K562 (cell line): ENCODE data around the gene BMF. TPM values are rescaled to one million over a fixed set of nuclear protein-coding genes. Genes with fewer than 3 reads are reported as not detected.

Experiments used
- ADNP ChIP-seq: fragments of 200-800 bp; sonication (Bioruptor generic); IDR thresholded peaks from 2 replicates; pipeline ENCODE4 v1.6.1; 2016; ENCODE audit warnings: missing genetic modification characterization, missing compliant biosample characterization
- ARID2 ChIP-seq: fragments of 450-650 bp; IDR thresholded peaks from 2 replicates; pipeline ENCODE4 v1.6.1; 2017; ENCODE audit warnings: antibody characterized with exemption, mild to moderate bottlenecking
- E4F1 ChIP-seq: fragments of 250-450 bp; sonication (Bioruptor Pico); IDR thresholded peaks from 2 replicates; pipeline ENCODE4 v1.5.0; 2021; ENCODE audit warnings: mild to moderate bottlenecking, borderline replicate concordance
- FOXJ3 ChIP-seq: sonication (generic); formaldehyde crosslinking; IDR thresholded peaks from 2 replicates; pipeline ENCODE4 v1.4.0; 2020; ENCODE audit warnings: mild to moderate bottlenecking, missing genetic modification reagents
- KDM5B ChIP-seq: fragments of 200-600 bp; sonication (generic); IDR thresholded peaks from 2 replicates; pipeline ENCODE4 v1.6.1; 2012; ENCODE audit warnings: low read depth, mild to moderate bottlenecking, moderate library complexity, low read length, control low read depth, inconsistent platforms; ENCODE audit not compliant: insufficient replicate concordance
- KHSRP ChIP-seq: fragments of 450-650 bp; IDR thresholded peaks from 2 replicates; pipeline ENCODE4 v1.6.1; 2017
- MYNN ChIP-seq, 2 experiments: sonication (generic); formaldehyde crosslinking in 1 of 2; IDR thresholded peaks; 2 replicates each; pipeline versions ENCODE4 v1.5.0 to v1.6.1; 2016 to 2020; ENCODE audit warnings: antibody characterized with exemption in 1 of 2, missing genetic modification reagents in 1 of 2
- NFE2 ChIP-seq: IDR thresholded peaks from 2 replicates; pipeline ENCODE4 v1.6.1; 2014; ENCODE audit warnings: antibody characterized with exemption, low read depth
- NFYB ChIP-seq: IDR thresholded peaks from 2 replicates; pipeline ENCODE4 v1.6.1; 2011; ENCODE audit warnings: mild to moderate bottlenecking, moderate library complexity; ENCODE audit not compliant: insufficient read length; ENCODE audit errors: extremely low read depth
- PHF20 ChIP-seq: fragments of 450-650 bp; IDR thresholded peaks from 2 replicates; pipeline ENCODE4 v1.6.1; 2018; ENCODE audit not compliant: partially characterized antibody
- POLR2H ChIP-seq: IDR thresholded peaks from 2 replicates; pipeline ENCODE4 v1.6.1; 2016; ENCODE audit warnings: missing genetic modification characterization, low read depth, mild to moderate bottlenecking, control low read depth, missing compliant biosample characterization, moderate library complexity
- RBM34 ChIP-seq: fragments of 200-400 bp; formaldehyde crosslinking; IDR thresholded peaks from 2 replicates; pipeline ENCODE4 v1.6.1; 2018; ENCODE audit warnings: low read length, borderline replicate concordance; ENCODE audit not compliant: insufficient read depth
- SAP30 ChIP-seq: fragments of 200-600 bp; sonication (generic); IDR thresholded peaks from 2 replicates; pipeline ENCODE4 v1.6.1; 2012; ENCODE audit warnings: borderline replicate concordance, low read depth, mild to moderate bottlenecking, moderate library complexity, low read length, control low read depth, inconsistent platforms; ENCODE audit not compliant: insufficient read depth, poor library complexity, severe bottlenecking
- SMARCC2 ChIP-seq: fragments of 450-650 bp; IDR thresholded peaks from 2 replicates; pipeline ENCODE4 v1.6.1; 2017; ENCODE audit warnings: antibody characterized with exemption, moderate library complexity, mild to moderate bottlenecking, low read depth
- SRSF1 ChIP-seq: fragments of 200-400 bp; formaldehyde crosslinking; IDR thresholded peaks from 2 replicates; pipeline ENCODE4 v1.6.1; 2017; ENCODE audit warnings: mild to moderate bottlenecking, low read depth, low read length, moderate library complexity
- SRSF9 ChIP-seq: fragments of 200-400 bp; formaldehyde crosslinking; IDR thresholded peaks from 2 replicates; pipeline ENCODE4 v1.6.1; 2017; ENCODE audit warnings: low read depth, low read length, borderline replicate concordance
- TBP ChIP-seq: optimal IDR thresholded peaks from 2 replicates; pipeline ENCODE3; 2011; ENCODE audit warnings: low read depth, low read length, improper control_type of control experiment
- TCF15 ChIP-seq: fragments of 250-450 bp; sonication (Bioruptor Pico); IDR thresholded peaks from 2 replicates; pipeline ENCODE4 v1.8.0; 2022; ENCODE audit warnings: moderate library complexity, mild to moderate bottlenecking, inconsistent platforms
- YY1 ChIP-seq, 3 experiments: IDR thresholded peaks; 2 replicates each; pipeline ENCODE4 v1.6.1; 2011; ENCODE audit warnings: low read length in 2 of 3, mild to moderate bottlenecking in 2 of 3, moderate library complexity in 2 of 3, borderline replicate concordance in 1 of 3, control low read depth in 1 of 3, low read depth in 1 of 3; ENCODE audit not compliant: insufficient read depth in 3 of 3, insufficient replicate concordance in 2 of 3, control insufficient read depth in 1 of 3, insufficient read length in 1 of 3; ENCODE audit errors: extremely low read depth in 1 of 3
- ZFP30 ChIP-seq: fragments of 250-450 bp; sonication (Bioruptor Pico); IDR thresholded peaks from 2 replicates; pipeline ENCODE4 v1.8.0; 2022; ENCODE audit warnings: moderate library complexity, mild to moderate bottlenecking, inconsistent platforms, borderline replicate concordance
- polyA plus RNA-seq, 8 experiments: library from polyadenylated mRNA; depleted of rRNA in 4 of 8; stranded (reverse) in 5 of 8; unstranded in 3 of 8; fragments of >200 nt; fragmentation: Nextera tagmentation in 2 of 8; fragmentation: Illumina TruSeq in 1 of 8; extraction: Ambion mirVana in 2 of 8; extraction: Trizol in 1 of 8; gene quantifications; 2 replicates each; pipeline versions ENCODE4 v1.2.1 to v1.2.3, GENCODE V29; 2011 to 2014; ENCODE audit warnings: inconsistent platforms in 1 of 8, missing spikeins in 1 of 8
- total RNA-seq, 7 experiments: library from RNA; depleted of rRNA in 6 of 7; stranded (reverse); fragments of >200 nt in 6 of 7; fragmentation: Illumina TruSeq in 2 of 7; extraction: Trizol in 2 of 7; gene quantifications; 2 replicates each; pipeline versions ENCODE4 v1.2.1 to v1.2.3, GENCODE V29; 2011 to 2021; ENCODE audit warnings: low replicate concordance in 1 of 7
- TF ChIP-seq, protein P1 (sequence below): fragments of 450-650 bp; formaldehyde crosslinking; IDR thresholded peaks from 2 replicates; pipeline ENCODE4 v1.4.0; 2020; ENCODE audit warnings: mild to moderate bottlenecking, moderate library complexity

BMF gene
- total and polyA plus RNA-seq, 9 of the 15 experiments (the other 6 are each of a cell fraction or from before 2014, with no cell fraction given) = 0.25 to 0.91 (median 0.59) TPM; not detected in 2

DNA sequence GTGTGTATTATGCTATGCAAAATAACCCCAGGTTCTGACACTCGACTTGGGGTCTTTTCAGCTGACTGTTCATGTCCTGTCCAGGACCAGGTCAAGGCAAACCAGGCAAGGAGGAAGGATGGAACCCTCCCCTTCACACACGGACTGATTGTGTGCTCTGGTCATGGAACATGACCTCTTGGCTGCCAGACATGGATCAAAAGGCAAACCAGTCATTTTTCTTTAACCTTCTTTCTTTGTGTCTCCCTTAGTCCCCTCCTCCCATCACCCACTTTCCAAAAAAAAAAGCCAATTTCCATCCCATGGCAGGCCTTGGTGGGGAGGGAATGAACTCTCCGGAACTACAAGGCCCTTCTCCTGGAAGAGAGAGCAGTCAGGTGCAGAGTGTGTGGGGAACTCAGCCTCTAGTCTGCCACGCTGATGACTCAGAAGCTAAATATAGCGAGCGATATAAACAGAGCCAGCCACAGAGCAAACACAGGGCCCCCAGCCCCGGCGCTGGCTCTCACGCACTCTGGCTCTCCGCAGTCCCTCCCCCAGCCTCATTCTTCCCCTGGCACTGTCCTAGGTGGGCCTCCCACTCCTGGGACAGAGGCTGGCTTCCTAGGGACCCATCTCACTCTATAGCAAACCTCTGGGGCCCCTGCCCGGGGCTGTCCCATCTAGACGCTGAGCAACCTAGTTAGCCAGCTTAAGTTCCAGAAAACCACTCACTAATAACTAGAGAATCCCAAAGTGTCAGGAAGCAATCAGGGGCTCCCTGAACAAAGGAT lies 10.0 kb downstream of the BMF start (continued):
- TF ChIP-seq RBM34 (no peak), E4F1 (CRISPR knock-in tag) (no peak), NFE2 (peak; percentile 24; the same call in 1 of the 2 replicates), KHSRP (no peak), MYNN (IDR thresholded peaks at IDR 0.05) (no peak), MYNN (CRISPR knock-in tag; IDR thresholded peaks at IDR 0.05) (no peak), SRSF1 (no peak), TBP (peak; percentile 79), ADNP (no peak), YY1 (IDR thresholded peaks at IDR 0.05; ENCODE audit: borderline replicate concordance in 1 of 3, control insufficient read depth in 1 of 3, extremely low read depth in 1 of 3, insufficient read depth in 3 of 3, insufficient read length in 1 of 3, insufficient replicate concordance in 2 of 3, low read depth in 1 of 3, low read length in 2 of 3) (peak in 1 of 3 experiments; percentile 11), NFYB (no peak), ARID2 (no peak), TCF15 (CRISPR knock-in tag) (peak; percentile 84), SRSF9 (no peak), POLR2H (tag) (no peak), SAP30 (no peak), SMARCC2 (peak; percentile 69; the same call in 1 of the 2 replicates), KDM5B (peak; percentile 21), FOXJ3 (CRISPR knock-in tag) (no peak), ZFP30 (no peak), PHF20 (no peak)
- TF ChIP-seq, protein P1, sequence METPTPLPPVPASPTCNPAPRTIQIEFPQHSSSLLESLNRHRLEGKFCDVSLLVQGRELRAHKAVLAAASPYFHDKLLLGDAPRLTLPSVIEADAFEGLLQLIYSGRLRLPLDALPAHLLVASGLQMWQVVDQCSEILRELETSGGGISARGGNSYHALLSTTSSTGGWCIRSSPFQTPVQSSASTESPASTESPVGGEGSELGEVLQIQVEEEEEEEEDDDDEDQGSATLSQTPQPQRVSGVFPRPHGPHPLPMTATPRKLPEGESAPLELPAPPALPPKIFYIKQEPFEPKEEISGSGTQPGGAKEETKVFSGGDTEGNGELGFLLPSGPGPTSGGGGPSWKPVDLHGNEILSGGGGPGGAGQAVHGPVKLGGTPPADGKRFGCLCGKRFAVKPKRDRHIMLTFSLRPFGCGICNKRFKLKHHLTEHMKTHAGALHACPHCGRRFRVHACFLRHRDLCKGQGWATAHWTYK (CRISPR knock-in tag) = no peak
